ENCODE measurements around the gene RD3L. TPM values are rescaled to one million over a fixed set of nuclear protein-coding genes. Genes with fewer than 3 reads are reported as not detected.
"Not testable (repeated sequence)": the region's sequence is repeated elsewhere in the genome, so short reads cannot be mapped to it uniquely, and the experiment has no call there.

RD3L gene
- total RNA-seq = not detected
- long read RNA-seq, partial matches to known transcripts = 0 of 1 reads
- long read RNA-seq, other reads (novel, unspliced or antisense) = 1 of 1 reads

DNA sequence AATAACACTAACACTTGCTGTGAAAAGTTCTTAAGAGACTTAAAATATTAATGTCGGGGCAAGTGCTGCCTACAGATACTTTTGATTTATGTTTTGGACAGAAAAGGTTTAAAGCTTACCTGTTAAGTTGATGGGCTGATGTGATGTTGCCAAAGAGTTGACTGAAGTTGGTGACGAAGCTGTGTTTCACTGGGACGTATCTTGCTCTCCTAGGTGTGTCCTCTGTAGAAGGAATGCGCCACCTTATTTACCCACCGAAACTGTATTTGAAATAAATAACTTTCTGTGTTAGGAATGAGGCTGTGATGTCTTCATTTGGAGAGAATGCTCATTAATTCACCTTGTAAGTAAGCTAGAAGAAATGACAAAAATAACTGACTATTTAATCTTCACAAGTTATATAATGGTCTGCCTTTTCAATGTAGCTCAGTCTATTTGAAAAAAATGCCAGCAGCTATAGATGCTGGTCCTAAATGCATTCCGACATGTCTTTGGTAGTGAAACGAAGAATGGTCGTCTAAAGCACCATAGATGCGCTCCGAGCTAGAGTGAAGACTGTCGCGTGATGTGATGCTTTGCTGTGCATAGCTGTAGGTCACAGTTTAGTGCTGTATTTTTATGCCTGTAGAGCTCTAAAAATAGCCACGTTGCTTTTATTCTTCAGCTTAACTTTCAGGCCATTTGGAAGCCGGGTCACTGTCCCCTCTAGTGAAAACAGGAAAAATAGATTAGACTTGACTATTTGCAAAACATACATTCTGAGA is at the start of gene RD3L:
Gene RD3L, minus strand, starts transcription at position 557 of the 764 bp plus-strand sequence. CDS start 834 bp downstream, outside the sequence.
- H3K27me3 ChIP-seq (ENCODE audit: low read depth) = peaks cover 4% of the 10 kb centered on the region
- H3K27ac ChIP-seq = no peak within 1 kb of the TSS
- H3K4me1 ChIP-seq = no peaks in the 10 kb centered on the region
- no peaks in the 10 kb centered on the region for H3K9me3 ChIP-seq
- no peak for DNase-seq
- no peak for TF ChIP-seq CTCF (IDR thresholded peaks at IDR 0.05)
- H3K36me3 ChIP-seq = no peaks in the 10 kb centered on the region
- no peak within 1 kb of the TSS for H3K4me3 ChIP-seq
- no peak for ATAC-seq
- intact Hi-C loops (cut with DNase I) = no loop called here

- Histone ChIP-seq H3K4me3 (no peak overlapping the region), H3K27me3 (ENCODE audit: low read depth) (peaks cover 7% of the 10 kb centered on the region), H3K4me1 (no peaks in the 10 kb centered on the region), H3K36me3 (no peaks in the 10 kb centered on the region), H3K27ac (no peak overlapping the region), H3K9me3 (no peaks in the 10 kb centered on the region)
- ATAC-seq (no peak), DNase-seq (no peak)
- intact Hi-C loops (cut with DNase I) = no loop called here
- TF ChIP-seq CTCF (IDR thresholded peaks at IDR 0.05) = no peak
These were observed 47.6 kb upstream of the RD3L start for GRCh38 chr14:103989964-103990363.

DNA sequence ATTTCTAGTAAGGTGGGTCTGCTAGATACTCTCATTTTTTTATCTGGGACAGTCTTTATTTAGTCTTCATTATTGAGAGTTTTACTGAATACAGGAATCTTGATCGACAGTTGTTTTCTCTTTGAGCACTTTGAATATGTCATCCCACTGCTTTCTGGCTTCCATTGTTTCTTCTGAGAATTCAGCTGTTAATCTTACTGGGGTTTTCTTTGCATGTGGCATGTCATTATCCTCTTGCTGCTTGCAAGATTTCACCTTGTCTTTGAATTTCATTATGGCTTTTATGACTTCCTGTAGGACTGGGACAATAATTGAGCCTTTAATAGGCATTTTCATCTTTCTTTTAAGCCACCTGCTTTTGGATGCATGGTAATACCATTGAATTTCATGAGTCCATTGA is 46.7 kb upstream of the RD3L start:
- H3K27me3 ChIP-seq (ENCODE audit: low read depth) = peaks cover 7% of the 10 kb centered on the region
- intact Hi-C loops (cut with DNase I) = no loop called here
- no peak for DNase-seq
- no peak for ATAC-seq
- no peaks in the 10 kb centered on the region for H3K36me3 ChIP-seq
- H3K4me3 ChIP-seq = no peak overlapping the region
- TF ChIP-seq CTCF (IDR thresholded peaks at IDR 0.05) = no peak
- H3K9me3 ChIP-seq = no peaks in the 10 kb centered on the region
- H3K27ac ChIP-seq = no peak overlapping the region
- H3K4me1 ChIP-seq = no peaks in the 10 kb centered on the region

- intact Hi-C loops (cut with DNase I) = no loop called here
- no peak overlapping the region for H3K27ac ChIP-seq
These were observed 41.9 kb upstream of the RD3L start for GRCh38 chr14:103984196-103984595.

GRCh38 chr14:103980623-103981238 is 38.4 kb upstream of the RD3L start:
- H3K27me3 ChIP-seq (ENCODE audit: low read depth); H3K9me3 ChIP-seq; H3K27ac ChIP-seq; intact Hi-C loops (cut with DNase I); H3K36me3 ChIP-seq; H3K4me3 ChIP-seq; H3K4me1 ChIP-seq; ATAC-seq: not testable (repeated sequence)
- TF ChIP-seq CTCF (IDR thresholded peaks at IDR 0.05) = peak; percentile 71
- peak; percentile 72 for DNase-seq

More at GRCh38 chr14:103984196-103984595, 41.9 kb upstream of the RD3L start:
- Histone ChIP-seq H3K36me3 (no peaks in the 10 kb centered on the region), H3K4me1 (no peaks in the 10 kb centered on the region), H3K4me3 (no peak overlapping the region), H3K9me3 (no peaks in the 10 kb centered on the region), H3K27me3 (ENCODE audit: low read depth) (no peaks in the 10 kb centered on the region)
- no peak for TF ChIP-seq CTCF (IDR thresholded peaks at IDR 0.05)
- DNase-seq (no peak), ATAC-seq (no peak)

Measured in lower lobe of right lung (tissue), 2 donors.